ENCODE measurements around the gene SLC4A2. TPM values are rescaled to one million over a fixed set of nuclear protein-coding genes. Genes with fewer than 3 reads are reported as not detected.
A peak's percentile ranks its signal among the peaks of the same experiment; 100 is the strongest.

The SLC4A2 gene
- total and polyA plus RNA-seq, 2 experiments from 2014 or later = 167 to 188 TPM

DNA sequence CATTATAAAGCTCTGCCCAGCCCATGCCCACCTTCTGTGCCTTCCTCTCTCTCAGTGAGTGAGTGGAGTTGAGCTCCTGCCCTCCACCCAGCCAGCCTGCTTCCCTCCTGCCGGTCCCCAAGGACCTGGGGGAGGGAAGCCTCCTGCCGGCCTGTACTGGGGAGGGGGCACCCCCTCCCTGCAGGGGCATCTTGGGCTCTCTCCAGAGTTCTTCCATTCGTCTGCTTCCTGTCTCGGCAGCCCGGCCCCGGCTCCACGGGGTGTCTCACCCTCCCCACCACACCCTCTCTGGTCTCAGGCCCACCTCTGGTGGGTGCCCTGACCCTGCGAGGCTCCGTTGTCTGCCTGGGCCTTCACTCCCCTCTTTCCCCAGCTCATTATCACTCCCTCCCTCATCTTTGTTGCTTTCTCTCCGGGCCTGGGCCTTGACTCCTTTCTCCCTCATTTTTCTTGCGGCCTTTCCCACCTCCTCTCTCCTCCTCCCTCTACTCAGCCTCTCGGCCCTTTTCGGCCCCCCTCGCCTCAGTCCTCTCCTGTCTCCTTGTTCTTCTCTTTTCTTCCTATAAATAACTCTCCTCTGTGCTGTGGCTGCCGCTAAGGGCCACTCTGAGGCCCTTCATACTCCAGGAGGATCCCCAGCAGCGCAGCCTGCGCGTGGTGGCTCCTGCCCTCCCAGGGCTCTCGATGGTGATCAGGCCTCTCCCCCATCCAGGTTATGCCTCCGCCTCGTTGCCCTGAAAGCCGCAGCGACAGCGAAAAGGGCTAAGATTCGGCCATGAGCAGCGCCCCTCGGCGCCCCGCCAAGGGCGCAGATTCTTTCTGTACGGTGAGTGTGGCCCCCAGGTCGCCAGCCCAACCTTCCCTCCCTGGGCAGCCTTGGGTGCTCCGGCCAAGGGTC lies 2.1 kb downstream of the SLC4A2 start:
- Histone ChIP-seq H3K4me3 (no peak overlapping the region), H3K4me1 (ENCODE audit: insufficient read depth) (peaks cover 44% of the 10 kb centered on the region)
- WGBS (ENCODE audit: low lambda C conversion rate, missing lambda C conversion rate) = 64% methylated on average over 32 of the region's 33 CpGs

DNA sequence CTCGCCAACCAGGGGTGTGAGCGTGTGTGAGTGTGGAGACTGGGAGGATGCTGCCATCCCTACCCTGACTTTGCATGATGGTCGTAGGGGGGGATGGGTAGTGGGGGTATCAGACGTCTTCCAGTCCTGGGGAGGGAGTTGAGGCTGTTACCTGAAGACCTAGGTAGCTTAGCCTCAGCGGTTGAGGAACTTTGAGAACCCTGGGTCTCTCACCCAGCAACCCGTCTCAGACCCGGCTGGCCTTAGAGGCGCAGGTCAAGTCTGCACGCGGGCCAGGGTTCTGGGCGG lies 2.7 kb downstream of the SLC4A2 start:
- TF ChIP-seq EZH2phosphoT487 (IDR thresholded peaks at IDR 0.05; ENCODE audit: low read depth, severe bottlenecking, unreplicated experiment) (no peak), EZH2 (IDR thresholded peaks at IDR 0.05; ENCODE audit: borderline replicate concordance) (no peak)
- TF ChIP-seq, protein P1, sequence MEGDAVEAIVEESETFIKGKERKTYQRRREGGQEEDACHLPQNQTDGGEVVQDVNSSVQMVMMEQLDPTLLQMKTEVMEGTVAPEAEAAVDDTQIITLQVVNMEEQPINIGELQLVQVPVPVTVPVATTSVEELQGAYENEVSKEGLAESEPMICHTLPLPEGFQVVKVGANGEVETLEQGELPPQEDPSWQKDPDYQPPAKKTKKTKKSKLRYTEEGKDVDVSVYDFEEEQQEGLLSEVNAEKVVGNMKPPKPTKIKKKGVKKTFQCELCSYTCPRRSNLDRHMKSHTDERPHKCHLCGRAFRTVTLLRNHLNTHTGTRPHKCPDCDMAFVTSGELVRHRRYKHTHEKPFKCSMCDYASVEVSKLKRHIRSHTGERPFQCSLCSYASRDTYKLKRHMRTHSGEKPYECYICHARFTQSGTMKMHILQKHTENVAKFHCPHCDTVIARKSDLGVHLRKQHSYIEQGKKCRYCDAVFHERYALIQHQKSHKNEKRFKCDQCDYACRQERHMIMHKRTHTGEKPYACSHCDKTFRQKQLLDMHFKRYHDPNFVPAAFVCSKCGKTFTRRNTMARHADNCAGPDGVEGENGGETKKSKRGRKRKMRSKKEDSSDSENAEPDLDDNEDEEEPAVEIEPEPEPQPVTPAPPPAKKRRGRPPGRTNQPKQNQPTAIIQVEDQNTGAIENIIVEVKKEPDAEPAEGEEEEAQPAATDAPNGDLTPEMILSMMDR (IDR thresholded peaks at IDR 0.05; ENCODE audit: poor library complexity) = no peak
- Histone ChIP-seq H4K20me1 (ENCODE audit: insufficient read depth, poor library complexity, severe bottlenecking) (peaks cover 27% of the 10 kb centered on the region), H3K9me3 (ENCODE audit: low read depth) (no peaks in the 10 kb centered on the region), H3K27me3 (no peaks in the 10 kb centered on the region), H3K9me2 (replicated peaks; ENCODE audit: insufficient read depth) (no peaks in the 10 kb centered on the region), H3K27ac (peak overlapping the region; percentile 97), H3K79me2 (peaks cover 49% of the 10 kb centered on the region), H3K4me2 (peak overlapping the region; percentile 88), H3K4me1 (ENCODE audit: insufficient read depth) (peaks cover 40% of the 10 kb centered on the region), H3K36me3 (replicated peaks; ENCODE audit: insufficient read depth, low read depth) (no peaks in the 10 kb centered on the region), H2AFZ (no peak overlapping the region), H3K4me3 (no peak overlapping the region)
- no peak for DNase-seq (ENCODE audit: low spot score)
- 20% methylated on average over 7 of the region's 11 CpGs for WGBS (ENCODE audit: low lambda C conversion rate, missing lambda C conversion rate)

More for the DNA sequence above, 2.1 kb downstream of the SLC4A2 start:
- TF ChIP-seq, protein P1 (IDR thresholded peaks at IDR 0.05; ENCODE audit: poor library complexity) = no peak
- TF ChIP-seq EZH2phosphoT487 (IDR thresholded peaks at IDR 0.05; ENCODE audit: low read depth, severe bottlenecking, unreplicated experiment) = no peak
- no peak for TF ChIP-seq EZH2 (IDR thresholded peaks at IDR 0.05; ENCODE audit: borderline replicate concordance)
- Histone ChIP-seq H3K27ac (peak overlapping the region; percentile 97), H3K27me3 (no peaks in the 10 kb centered on the region), H3K9me2 (replicated peaks; ENCODE audit: insufficient read depth) (no peaks in the 10 kb centered on the region), H2AFZ (no peak overlapping the region), H3K36me3 (replicated peaks; ENCODE audit: insufficient read depth, low read depth) (no peaks in the 10 kb centered on the region), H3K79me2 (peaks cover 53% of the 10 kb centered on the region), H3K4me2 (peak overlapping the region; percentile 88), H3K9me3 (ENCODE audit: low read depth) (no peaks in the 10 kb centered on the region), H4K20me1 (ENCODE audit: insufficient read depth, poor library complexity, severe bottlenecking) (peaks cover 27% of the 10 kb centered on the region)
- DNase-seq (ENCODE audit: low spot score) = no peak

DNA sequence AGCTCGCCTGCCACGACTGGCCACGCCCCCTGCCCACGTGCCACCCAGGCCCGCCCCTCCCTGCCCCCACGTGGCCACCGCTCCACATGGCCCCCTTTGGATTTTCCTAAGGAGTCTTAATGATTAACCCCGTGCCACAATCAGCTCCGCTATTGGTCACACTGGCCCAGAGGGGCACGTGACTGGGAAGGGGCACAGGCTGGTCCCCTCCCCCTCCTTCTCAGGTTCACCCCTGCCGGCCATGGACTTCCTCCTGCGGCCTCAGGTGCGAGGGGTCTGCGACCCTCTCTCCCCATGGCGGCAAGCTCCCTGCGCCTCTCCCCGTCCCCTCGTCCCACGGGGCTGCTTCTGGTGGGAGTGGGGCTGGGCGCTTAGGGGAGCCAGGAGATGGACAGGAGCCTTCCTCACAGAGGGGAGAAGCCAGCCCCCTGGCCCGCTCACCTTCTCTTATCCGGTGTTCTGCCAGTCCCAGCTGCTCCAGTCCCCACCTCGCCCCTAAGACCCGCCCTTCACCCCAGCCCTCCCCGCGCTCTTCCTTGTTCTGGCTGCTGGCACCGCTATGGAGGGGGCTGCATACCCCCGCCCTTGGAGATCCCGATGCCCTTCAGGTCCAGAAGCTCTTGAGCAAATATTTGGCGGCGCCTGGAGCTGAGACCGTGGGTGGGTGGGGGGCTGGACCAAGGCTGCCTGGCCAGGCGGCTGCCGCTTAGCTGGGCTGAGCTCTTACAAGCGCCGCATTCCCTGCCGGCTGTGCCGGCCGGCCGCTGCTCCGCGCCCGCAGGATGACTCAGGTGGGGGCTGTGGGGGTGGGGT lies 3.2 kb downstream of the SLC4A2 start:
- Histone ChIP-seq H3K9me2 (replicated peaks; ENCODE audit: insufficient read depth) (no peaks in the 10 kb centered on the region), H2AFZ (no peak overlapping the region), H3K4me3 (no peak overlapping the region), H3K36me3 (replicated peaks; ENCODE audit: insufficient read depth, low read depth) (no peaks in the 10 kb centered on the region), H3K27ac (peak overlapping the region; percentile 96), H4K20me1 (ENCODE audit: insufficient read depth, poor library complexity, severe bottlenecking) (peaks cover 27% of the 10 kb centered on the region), H3K27me3 (no peaks in the 10 kb centered on the region), H3K9me3 (ENCODE audit: low read depth) (no peaks in the 10 kb centered on the region), H3K4me2 (peak overlapping the region; percentile 83), H3K4me1 (ENCODE audit: insufficient read depth) (peaks cover 39% of the 10 kb centered on the region), H3K79me2 (peaks cover 47% of the 10 kb centered on the region)
- WGBS (ENCODE audit: low lambda C conversion rate, missing lambda C conversion rate) = 14% methylated on average over 37 of the region's 43 CpGs
- TF ChIP-seq, protein P1 (IDR thresholded peaks at IDR 0.05; ENCODE audit: poor library complexity) = no peak
- TF ChIP-seq EZH2 (IDR thresholded peaks at IDR 0.05; ENCODE audit: borderline replicate concordance) = no peak
- no peak for TF ChIP-seq EZH2phosphoT487 (IDR thresholded peaks at IDR 0.05; ENCODE audit: low read depth, severe bottlenecking, unreplicated experiment)
- DNase-seq (ENCODE audit: low spot score) = peak; percentile 95

Measured in hepatocyte (in vitro differentiated cells).